GM19324 (cell line): ENCODE data around the gene STAT1.
"Not testable (repeated sequence)": the region's sequence is repeated elsewhere in the genome, so short reads cannot be mapped to it uniquely, and the experiment has no call there.

Experiments used
- ATAC-seq: cut with Tn5 transposase; IDR thresholded peaks from one replicate; pipeline ENCODE4 v1.9.1; 2021; ENCODE audit warnings: mild to moderate bottlenecking, moderate library complexity; ENCODE audit not compliant: unreplicated experiment, low FRiP score

STAT1 gene

DNA sequence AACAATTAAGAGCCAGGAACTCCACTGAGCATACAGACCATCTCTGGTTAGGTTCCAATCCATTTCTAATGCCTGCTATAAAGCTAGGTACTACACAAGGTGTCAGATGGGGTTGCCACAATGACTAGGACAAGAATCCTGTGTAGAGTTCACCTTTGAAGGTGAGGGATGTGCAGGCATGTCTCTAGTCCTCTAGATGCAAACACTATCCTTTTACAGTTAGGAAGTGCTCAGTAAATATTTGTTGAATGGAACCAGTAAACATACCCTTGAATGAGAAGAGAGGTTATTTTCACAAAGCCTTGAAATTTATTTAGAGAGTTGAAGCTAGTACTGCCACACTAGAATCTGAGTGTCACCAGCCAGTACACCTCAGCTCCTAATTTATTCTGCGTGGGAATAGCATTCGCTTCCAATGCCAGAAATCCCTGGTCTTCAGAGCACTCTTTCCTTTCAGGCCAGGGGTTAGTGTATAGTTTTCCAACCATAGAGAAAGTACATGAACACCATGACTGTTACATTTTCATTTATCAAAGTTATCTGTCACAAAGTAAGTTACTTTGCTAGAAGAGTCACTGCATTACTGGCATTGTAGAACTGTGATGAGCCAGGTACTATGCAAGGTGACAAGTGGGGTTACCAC, 48.3 kb downstream of the STAT1 start:
- no peak for ATAC-seq

DNA sequence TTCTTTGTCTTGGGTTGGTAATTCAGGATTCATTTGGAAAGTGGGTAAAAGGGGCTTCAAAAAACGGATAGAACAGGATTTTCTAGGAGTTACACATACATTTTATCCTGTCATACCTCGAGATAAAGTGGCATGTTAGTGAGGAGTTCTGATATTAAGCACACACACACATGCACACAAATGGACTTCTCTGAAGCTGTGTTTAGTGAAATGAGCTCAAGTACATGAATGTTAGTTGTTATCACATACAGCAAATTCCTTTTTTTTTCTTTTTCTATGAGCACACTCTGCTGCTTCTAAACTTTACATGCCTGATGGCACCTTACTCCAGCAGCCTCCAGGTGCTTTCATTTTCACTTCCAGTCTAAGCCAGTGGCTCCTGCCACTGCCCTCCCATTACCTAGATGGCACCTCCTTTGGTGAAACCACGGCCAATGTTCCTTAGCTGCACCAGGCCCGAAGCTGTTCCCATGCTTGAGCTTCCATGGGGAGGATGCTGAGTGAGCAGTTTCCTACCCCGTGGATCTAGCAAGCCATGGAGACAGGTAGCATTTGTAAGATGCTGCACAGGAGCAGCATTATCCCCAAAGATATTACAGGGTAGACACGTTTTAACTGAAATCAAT, 49.7 kb downstream of the STAT1 start:
- no peak for ATAC-seq

DNA sequence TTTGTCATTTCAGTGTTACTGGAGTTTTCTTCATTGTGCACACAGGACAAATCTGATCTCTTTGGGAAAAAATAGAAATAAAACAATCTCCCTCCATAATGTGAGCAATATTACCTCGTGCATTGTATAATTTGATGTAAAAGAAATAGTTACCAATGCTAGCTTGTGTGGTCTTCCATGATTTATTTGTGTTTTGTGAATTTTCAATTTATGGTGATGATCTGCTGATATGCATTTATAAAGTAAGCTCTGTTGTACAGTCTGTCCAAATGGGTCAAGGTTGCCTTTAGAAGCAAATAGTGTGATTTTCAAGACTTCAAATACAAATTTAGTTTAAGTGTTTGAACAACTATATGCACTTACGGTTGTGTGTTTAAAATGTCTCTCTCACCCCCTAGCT, 50.9 kb downstream of the STAT1 start:
- no peak for ATAC-seq

DNA sequence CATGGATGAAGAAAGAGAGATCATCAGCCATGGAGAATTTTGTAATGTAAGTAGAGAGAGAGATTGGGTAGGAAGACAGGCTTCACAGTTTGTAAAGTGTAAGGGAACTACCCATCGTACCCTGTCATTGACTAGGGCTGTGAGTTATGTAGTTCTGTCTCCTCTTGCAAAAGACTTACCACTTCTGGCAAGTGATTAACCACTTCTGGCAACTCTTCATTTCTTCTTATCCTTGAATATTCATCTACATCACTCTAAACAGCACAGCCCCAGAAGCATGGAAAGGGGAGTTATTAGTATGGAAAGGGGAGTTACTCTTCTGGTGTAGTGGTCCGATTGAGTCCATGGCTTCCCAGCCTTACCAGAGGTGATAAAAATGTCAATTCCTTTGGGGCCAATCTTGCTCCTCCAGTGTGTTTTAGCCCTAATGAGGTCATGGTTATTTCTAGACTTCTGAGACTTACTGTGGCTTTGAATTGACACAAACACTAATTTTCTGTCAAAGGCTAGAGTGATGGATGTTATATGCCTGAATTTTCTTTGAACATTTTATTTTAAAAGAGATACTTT, 52.0 kb downstream of the STAT1 start:
- no peak for ATAC-seq

DNA sequence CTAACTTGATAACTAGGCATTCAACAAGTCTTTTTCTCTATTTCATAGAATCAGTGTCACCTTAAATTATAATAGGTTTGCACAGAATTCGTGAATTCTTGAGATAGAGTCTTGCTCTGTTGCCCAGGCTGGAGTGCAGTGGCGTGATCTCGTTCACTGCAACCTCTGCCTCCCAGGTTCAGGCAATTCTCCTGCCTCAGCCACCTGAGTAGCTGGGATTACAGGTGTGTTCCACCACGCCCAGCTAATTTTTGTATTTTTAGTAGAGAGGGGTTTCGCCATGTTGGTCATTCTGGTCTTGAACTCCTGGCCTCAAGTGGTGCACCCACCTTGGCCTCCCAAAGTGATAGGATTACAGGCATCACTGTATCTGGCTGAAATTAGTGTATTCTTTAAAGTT, 52.9 kb downstream of the STAT1 start:
- not testable (repeated sequence) for ATAC-seq

DNA sequence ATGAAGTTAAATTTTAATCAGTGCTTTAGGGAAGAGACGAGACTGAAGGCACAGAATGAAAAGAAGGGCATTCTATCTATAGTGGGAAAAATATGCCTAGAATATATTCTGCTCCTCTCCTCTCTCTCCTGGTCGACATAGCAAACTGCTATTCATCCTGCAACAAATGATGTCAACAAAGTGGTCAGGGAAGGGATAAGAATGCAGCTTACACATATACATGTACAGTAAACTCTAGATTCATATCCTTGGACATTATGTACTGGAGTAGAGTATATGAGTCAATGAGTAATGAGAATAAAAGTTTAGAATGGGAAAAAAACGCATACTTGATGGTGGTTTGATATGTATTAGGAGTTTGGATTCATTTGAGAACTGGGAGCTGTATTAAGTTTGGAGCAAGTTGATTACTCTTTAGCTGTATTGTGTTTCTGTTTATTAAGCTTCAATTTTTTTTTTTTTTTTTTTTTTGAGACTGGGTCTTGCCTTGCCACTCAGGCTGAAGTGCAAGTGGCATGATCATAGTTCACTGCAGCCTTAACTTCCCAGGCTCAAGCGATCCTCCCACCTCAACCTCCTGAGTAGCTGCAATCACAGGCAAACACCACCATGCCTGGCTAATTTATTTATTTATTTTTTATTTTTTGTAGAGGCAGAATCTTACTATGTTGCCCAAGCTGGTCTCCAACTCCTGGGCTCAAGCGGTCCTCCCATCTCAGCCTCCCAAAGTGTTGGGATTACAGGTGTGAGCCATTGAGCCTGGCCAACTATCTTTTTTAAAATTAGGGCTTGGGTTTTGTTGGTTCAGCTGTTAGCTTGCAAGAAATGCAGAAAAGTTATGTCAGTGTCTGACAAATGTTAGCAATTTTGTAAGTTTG, 53.8 kb downstream of the STAT1 start:
- no peak for ATAC-seq

DNA sequence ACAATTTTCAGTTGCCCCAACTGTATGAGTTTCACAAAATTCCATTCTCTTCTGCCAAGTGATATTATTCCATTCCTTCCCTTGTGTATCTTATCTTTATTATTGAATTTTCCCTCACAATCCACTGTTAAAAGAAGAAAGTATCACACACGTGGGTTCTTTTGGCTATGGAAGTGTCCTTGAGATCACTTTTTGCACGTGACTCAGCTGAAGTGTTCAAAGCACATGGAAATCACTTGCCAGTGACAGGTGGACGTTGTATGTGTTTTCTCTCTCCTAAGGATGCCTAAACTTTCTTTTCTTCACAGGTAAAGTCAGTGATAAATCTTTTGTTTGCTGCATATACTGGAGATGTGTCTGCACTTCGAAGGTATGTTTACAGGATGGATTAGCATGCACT, 60.7 kb downstream of the STAT1 start:
- ATAC-seq: no peak

DNA sequence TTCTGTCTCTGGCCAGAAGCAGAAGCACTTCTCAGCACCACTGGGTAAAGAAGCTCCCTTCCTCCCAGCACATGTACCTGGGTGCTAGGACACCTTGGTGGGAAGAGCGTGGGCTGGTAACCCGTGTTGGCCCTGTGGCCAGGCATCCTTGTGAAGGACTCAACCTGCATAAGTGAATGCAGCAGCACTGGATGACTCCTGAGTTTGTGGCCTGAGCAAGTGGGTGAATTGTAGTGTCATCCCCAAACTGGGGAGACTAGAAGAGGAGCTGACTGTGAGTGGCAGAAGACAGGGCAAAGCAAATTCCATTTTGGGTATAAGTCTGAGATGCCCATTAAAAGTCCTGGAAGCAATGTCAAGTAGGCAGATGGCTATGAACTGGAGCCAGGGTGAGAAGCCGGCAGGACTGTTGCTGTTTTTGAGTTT, 63.4 kb downstream of the STAT1 start:
- no peak for ATAC-seq

DNA sequence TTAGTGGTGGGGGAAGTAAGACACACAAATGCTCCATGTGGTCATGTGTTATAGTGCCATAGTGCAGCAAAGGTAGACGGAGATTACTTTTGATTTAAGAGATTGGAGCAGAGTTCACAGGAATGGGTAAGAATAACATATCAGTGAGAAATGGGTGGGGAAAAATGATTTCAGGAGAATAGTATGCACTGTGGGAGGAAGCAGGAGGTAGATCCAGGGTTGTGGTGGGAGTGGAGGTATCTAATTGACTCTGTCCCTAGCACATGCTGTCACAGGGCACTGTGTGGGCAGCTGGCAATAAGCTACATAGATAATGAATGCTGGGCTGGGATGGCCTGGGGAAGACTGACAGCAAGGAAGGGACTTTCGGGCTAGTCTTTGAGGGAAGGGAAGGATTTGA, 65.3 kb downstream of the STAT1 start:
- ATAC-seq: no peak

DNA sequence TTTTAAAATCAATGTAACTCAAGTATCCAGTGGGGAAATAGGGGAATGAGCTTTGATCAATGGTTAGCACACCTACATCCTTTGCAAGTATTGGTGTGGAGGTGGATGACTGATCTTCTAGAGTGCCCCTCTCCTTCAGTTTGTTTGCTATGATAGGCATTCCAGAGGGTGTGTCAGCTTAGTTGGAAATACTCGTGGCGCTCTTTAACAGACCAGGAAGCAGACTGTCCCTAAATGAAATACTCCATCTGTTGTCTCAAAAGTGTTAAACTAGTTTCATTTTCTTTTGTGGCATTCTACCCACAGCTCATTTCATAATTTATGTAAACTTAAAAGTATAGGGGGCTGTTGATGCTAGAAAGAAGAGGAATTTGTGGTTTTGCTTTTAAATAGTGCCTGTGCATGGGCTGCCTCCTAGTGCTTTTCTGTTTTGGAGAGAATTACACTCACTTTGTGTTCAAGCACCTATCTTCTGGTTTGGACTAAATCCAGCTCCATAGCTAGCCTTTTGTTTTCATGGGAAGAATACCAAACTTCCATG, 66.2 kb downstream of the STAT1 start:
- ATAC-seq: peak; percentile 73

DNA sequence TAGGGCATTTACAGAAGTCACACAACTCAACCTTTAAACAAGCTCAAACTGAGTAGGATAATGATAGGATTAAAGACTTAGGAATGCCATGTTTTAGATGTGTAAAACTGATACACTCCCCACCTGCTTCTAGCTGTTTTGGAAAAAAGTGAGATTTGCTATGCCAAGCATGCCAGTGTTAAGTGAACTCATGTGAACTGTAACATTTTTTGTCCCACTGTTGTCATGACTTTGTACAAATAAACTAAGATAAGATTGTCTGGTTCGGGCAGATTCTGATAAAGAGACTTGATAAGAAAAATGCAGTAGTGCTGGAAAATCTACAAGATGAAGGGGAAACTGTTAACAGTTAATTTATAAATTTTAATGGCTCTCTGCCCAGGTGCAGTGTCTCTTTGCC, 66.8 kb downstream of the STAT1 start:
- ATAC-seq: no peak

DNA sequence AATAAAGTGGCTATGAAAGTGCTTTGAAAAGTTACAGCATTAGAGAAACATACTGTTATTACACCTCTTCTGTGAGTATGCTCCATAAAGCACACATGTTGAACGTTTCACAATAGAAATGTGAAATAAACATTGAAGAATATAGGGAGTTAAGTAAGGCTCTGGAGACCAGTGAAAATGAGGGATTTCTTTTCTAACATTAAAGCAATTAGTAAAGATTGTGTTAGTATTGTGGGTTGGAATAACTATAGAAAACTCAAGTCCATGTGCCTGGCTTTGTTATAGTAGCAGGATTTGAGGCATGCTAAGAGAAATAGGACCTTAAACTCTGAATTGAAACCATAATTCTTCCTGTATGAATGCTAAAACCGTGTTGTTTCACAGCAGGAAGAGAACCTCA, 70.3 kb downstream of the STAT1 start:
- ATAC-seq: no peak

DNA sequence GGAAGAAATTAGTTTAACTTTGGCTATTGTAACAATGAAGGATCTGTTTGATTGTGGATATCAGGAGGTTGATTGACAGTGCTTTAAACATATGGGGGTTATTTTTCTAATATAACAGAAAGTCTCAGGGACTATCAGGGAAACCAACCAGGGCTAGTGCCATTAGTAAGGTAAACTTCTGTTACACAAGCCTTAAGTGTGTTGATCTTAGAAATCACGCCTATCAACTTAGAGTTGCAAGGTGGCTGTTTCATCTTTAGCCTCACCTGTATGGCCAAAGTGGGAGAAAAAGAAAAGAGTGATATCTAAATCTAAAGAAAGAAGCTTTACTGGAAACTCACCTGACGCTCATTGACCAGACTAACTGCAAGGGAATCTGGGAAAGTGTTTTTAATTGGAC, 71.3 kb downstream of the STAT1 start:
- ATAC-seq: no peak

DNA sequence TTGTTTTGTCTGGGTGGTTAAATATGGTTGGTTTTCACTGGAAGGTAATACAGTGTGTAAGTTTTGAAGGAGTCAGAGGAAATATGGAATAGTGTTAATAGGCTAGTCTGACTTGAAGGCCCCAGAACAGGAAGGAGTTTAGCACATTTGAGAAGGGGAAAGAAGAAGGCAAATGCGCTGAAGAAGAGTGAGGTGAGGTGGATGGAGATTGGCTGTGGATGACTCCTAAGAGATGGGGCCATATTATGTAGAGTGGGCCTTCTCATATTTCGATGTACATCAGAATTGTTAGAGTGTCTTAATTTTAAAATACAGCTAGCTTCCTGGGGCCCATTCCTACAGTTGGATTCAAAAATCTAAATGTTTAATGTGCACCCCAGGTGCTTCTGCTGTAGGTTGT, 72.4 kb downstream of the STAT1 start:
- ATAC-seq: no peak

DNA sequence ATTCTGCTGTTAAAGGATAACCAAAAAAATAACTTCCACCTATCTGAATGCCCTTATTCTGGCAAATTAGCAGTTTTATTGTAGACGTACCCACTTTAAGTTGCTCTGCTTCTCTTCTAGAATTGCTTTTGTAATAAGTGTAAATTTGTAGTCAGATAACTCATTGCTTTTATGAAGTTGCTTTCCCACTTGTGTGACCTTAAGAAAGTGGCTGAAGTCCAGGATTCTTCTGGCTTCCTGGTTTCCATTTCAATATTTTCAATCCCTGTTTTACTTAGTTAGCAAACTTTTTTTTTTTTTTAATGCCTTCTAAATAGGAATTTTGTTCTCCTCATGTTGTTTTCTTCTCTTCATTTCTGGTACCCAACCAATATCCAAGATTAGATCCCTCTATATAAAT, 73.5 kb downstream of the STAT1 start:
- no peak for ATAC-seq

DNA sequence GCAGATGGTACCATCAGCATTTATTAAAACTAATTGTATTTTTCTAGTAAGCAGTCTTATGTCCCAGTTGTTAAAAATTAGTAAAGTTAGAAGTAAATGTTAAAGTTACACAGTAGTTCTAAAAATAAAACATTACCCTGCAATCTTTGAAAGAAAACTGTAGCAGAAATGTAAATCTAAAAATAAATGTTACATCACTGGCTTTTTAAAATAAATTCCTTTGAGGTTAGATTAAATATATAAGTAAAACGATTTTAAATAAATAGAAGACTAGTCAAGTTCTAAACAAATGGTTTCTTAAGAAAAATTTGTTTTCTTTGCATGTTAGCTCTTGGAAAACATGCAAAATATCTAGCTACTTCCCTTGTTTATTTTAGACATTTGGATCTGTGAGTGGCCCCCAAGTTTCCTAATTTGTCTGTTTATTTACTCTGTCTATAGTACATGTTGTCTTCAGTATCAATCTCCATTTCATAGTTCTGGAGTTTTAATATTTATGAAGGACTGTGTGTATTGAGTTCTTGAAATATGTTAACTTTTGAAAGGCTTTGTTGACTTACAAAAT, 75.1 kb downstream of the STAT1 start:
- no peak for ATAC-seq

DNA sequence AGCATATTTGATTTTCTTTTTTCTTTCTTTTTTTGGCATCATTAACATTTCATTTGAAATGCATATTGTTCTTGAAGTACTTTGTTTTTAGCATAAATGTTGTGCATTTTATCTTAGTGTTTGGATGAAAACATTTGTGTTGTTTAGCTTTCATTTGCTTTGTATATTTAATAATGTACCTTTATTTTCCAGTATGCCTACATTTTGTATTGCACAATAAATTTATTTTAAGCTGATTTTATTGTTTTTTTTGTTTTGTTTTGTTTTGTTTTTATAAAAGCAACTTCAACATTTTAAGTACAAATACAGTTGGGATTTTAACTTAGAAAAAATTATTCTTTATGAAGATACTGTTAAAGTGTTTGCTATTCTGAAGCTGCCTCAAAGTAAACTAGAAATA, 78.9 kb downstream of the STAT1 start:
- ATAC-seq: no peak

DNA sequence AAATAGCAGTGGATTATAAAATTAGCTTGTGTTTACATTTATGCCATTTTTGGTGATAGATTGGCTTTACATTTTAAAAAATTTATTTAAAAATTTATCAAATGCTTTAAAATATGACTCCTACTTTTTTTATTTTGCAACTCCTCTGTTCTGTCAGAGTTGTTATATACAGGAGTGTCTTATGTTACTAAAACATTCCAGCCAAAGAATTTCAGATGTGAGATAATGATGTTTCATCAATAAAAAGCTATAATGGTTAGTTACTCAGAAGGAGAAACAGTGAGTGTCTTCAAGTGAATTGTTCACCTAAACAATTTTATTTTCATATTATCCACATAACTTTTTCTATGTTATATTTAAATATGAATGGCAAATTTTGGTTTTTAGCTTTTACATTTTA, 80.6 kb downstream of the STAT1 start:
- no peak for ATAC-seq

DNA sequence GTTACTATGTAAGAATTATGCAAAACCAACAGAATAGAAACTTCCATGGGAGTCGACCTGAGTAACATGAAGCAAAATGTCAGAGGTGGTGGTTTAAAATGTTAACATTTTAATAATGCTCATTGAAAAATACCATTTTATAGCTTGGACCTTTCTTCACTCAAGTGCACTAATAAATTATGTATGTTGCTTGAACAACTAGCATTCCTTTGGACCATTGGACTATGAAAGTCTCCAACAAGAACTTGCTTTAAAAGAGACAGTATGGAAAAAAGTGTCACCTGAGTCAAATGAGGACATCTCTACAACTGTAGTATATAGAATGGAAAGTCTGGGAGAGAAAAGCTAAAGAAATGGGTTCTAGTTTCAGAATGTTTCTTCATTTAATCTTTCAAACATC, 81.5 kb downstream of the STAT1 start:
- no peak for ATAC-seq

DNA sequence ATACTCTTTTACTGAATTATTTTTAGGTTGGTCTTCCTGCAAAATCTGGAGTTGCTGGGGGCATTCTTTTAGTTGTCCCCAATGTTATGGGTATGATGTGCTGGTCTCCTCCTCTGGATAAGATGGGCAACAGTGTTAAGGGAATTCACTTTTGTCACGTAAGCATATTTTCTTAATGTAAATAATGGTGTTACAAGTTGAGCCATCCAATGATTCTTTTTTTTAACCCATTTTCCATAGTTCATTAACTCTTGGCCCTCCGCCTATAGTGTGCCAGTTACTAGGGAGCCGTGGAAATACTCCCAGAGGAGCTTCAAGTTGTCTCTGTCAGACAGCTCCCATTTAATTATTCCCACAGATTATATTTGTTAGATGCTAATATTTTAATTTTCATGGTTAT, 83.6 kb downstream of the STAT1 start:
- ATAC-seq: no peak

DNA sequence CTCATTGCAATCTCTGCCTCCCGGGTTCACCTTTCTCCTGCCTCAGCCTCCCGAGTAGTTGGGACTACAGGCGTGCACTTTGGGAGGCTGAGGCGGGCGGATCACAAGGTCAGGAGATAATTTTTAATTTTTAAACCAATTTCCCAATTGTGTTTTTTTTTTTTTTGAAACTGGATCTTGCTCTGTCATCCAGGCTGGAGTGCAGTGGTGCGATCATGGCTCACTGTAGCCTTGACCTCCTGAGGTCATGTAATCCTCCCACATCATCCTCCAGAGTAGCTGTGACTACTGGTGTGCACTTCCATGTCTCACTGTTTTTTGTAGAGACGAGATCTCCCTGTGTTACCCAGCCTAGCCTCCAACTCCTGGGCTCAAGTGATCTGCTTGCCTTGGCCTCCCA, 84.1 kb downstream of the STAT1 start:
- no peak for ATAC-seq
